GM12801 (cell line): ENCODE results near the gene HERC2.

ENCODE experiments used
- CTCF ChIP-seq: IDR thresholded peaks from one replicate; pipeline ENCODE4 v1.5.1; 2011; ENCODE audit warnings: control low read depth; ENCODE audit not compliant: insufficient read length; ENCODE audit errors: extremely low read depth

The HERC2 gene

GRCh38 chr15:28140062-28140461 lies 181.9 kb downstream of the HERC2 start:
- no peak for TF ChIP-seq CTCF

GRCh38 chr15:28133281-28133680 lies 188.7 kb downstream of the HERC2 start:
- no peak for TF ChIP-seq CTCF

GRCh38 chr15:28132524-28133275 lies 189.3 kb downstream of the HERC2 start:
- no peak for TF ChIP-seq CTCF

DNA sequence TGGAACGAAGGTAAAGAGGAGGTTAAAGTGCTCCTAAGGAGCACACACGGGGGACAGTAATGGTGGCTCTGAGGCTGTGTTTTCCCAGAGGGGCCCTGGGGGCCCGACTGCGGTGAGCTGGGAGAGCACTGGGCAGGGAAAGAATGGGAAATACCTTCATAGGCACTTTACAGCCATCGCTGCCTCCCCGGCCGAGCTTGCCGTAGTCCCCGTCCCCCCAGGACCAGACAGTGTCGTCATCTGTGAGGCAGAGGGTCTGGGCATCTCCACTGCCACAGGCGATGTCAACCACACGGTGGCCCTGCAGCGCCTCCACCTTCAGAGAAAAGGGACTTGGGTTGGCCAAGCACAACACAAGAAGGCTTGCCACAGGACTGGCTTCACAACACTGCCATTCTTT lies 190.0 kb downstream of the HERC2 start:
- no peak for TF ChIP-seq CTCF

DNA sequence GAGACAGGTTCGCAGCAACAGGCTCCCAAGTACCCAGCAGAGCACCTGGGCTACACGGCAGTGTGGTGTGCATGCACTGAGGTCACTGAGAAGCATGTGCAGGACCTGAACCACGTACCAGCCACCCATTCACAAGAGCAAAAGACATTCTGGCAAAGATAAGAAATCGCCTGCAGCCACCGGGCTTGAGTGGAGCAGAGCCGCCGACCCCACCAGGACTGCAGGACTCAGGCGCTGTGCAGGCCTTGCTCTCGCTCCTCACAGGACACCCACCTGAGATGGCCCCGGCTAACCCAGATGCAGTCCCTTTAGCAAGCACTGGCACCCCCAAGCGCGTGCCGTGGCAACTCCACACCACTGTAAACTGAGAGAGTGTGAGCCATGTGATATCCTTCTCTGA lies 190.6 kb downstream of the HERC2 start:
- TF ChIP-seq CTCF = no peak

DNA sequence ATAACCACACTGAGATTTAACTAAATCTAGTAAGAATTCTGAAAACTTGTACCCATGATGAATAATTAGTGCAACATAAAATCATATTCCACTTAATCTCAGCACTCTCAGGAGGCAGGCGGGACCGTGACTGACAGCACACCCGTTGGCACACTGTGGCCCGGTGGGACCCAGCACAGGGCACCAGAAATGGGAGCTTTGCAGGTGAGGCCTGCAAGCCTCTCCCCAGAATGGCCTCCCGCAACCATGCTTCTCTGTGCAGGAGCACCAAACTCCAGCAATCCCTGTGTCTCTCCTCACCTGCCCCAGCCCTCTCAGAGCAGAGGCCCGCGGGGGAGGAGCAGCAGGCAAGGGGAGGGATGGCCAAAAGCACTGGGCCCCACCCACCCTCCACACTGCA lies 191.3 kb downstream of the HERC2 start:
- TF ChIP-seq CTCF = no peak

DNA sequence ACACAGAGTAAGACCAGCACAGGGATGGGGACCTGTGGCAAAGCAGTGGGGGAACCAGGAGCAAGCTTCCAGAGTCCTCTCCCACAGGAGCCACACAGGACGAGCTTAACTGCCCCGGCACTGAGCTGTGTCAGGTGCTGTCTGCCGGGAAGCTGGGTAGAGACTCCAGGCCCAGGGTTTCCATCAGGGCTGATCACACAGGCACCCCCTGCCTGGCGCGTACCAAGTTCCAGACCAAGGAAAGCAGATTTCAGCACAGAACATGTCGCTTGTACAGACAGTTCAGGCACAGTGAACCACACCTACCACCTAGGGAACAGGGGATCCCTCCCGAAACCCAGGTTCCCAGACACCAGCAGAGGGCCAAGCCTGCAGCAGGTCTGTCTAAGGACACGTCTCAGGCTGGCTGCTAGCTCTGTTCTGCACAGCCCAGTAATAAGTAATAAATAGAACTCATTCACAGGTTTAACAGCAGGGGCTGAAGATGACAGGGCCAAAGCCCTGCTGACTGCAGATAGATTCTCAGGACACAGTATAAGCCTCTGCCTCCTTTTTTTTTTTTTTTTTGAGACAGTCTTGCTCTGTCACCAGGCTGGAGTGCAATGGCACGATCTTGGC lies 192.6 kb downstream of the HERC2 start:
- TF ChIP-seq CTCF = no peak
